ENCODE results near the gene PLXNA2. TPM values are rescaled to one million over a fixed set of nuclear protein-coding genes. Genes with fewer than 3 reads are reported as not detected.

Gene PLXNA2
- total RNA-seq, 4 donors from 2014 or later: 17.2 to 29.7 (median 24.6) TPM

DNA sequence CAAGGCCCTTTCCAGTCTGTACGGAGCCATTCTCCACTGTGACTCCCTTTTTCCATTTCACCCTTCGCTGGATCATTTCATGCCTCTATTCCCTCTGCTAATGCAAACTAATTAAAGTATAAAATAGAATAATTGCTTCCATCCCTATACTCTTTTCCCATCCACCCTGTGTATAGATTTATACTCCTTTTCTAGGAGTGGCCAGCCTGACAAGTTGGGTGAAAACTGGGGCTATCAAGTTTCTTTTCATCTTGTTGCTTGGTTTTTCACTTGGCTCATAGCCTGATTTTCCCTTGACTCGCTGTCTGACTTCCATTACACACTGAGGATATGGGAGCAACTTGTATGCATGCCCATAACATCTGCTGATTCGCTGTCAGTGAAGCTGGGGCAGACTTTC is 107.0 kb downstream of the PLXNA2 start:
- DNase-seq (ENCODE audit: low spot score in 2 of 2): no peak
- no peaks in the 10 kb centered on the region for H3K9me3 ChIP-seq
- no peak overlapping the region for H3K4me3 ChIP-seq
- peaks cover 0 to 13% (median 0%) of the 10 kb centered on the region in 4 donors for H3K4me1 ChIP-seq
- TF ChIP-seq EP300 (IDR thresholded peaks at IDR 0.05) (no peak), POLR2A (IDR thresholded peaks at IDR 0.05) (no peak)
- TF ChIP-seq, protein P1, sequence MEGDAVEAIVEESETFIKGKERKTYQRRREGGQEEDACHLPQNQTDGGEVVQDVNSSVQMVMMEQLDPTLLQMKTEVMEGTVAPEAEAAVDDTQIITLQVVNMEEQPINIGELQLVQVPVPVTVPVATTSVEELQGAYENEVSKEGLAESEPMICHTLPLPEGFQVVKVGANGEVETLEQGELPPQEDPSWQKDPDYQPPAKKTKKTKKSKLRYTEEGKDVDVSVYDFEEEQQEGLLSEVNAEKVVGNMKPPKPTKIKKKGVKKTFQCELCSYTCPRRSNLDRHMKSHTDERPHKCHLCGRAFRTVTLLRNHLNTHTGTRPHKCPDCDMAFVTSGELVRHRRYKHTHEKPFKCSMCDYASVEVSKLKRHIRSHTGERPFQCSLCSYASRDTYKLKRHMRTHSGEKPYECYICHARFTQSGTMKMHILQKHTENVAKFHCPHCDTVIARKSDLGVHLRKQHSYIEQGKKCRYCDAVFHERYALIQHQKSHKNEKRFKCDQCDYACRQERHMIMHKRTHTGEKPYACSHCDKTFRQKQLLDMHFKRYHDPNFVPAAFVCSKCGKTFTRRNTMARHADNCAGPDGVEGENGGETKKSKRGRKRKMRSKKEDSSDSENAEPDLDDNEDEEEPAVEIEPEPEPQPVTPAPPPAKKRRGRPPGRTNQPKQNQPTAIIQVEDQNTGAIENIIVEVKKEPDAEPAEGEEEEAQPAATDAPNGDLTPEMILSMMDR (IDR thresholded peaks at IDR 0.05): no peak
- no peaks in the 10 kb centered on the region for H3K36me3 ChIP-seq
- H3K27ac ChIP-seq: no peak overlapping the region
- no peaks in the 10 kb centered on the region for H3K27me3 ChIP-seq
- 74 to 83% methylated on average over 4 of the region's 4 CpGs for WGBS, 2 donors

- 67 to 78% methylated on average over 5 of the region's 5 CpGs for WGBS, 2 donors
- H3K36me3 ChIP-seq: no peaks in the 10 kb centered on the region
- DNase-seq (ENCODE audit: low spot score in 2 of 2): no peak
- H3K27ac ChIP-seq: no peak overlapping the region
- no peaks in the 10 kb centered on the region for H3K27me3 ChIP-seq
- H3K4me1 ChIP-seq: peaks cover 0 to 19% (median 0%) of the 10 kb centered on the region in 4 donors
- no peak overlapping the region for H3K4me3 ChIP-seq
- TF ChIP-seq EP300 (IDR thresholded peaks at IDR 0.05) (no peak), POLR2A (IDR thresholded peaks at IDR 0.05) (no peak)
- TF ChIP-seq, protein P1 (IDR thresholded peaks at IDR 0.05): no peak
- no peaks in the 10 kb centered on the region for H3K9me3 ChIP-seq
Measured at GRCh38 chr1:208136459-208137182, 107.6 kb downstream of the PLXNA2 start.

GRCh38 chr1:208135354-208135753 is 108.8 kb downstream of the PLXNA2 start:
- H3K36me3 ChIP-seq: no peaks in the 10 kb centered on the region
- TF ChIP-seq, protein P1 (IDR thresholded peaks at IDR 0.05): no peak
- no peak overlapping the region for H3K27ac ChIP-seq
- H3K9me3 ChIP-seq: no peaks in the 10 kb centered on the region
- DNase-seq (ENCODE audit: low spot score in 2 of 2): no peak
- H3K27me3 ChIP-seq: no peaks in the 10 kb centered on the region
- no peak overlapping the region for H3K4me3 ChIP-seq
- WGBS, 2 donors: 85 to 87% methylated on average over 2 of the region's 2 CpGs
- peaks cover 0 to 19% (median 0%) of the 10 kb centered on the region in 4 donors for H3K4me1 ChIP-seq

DNA sequence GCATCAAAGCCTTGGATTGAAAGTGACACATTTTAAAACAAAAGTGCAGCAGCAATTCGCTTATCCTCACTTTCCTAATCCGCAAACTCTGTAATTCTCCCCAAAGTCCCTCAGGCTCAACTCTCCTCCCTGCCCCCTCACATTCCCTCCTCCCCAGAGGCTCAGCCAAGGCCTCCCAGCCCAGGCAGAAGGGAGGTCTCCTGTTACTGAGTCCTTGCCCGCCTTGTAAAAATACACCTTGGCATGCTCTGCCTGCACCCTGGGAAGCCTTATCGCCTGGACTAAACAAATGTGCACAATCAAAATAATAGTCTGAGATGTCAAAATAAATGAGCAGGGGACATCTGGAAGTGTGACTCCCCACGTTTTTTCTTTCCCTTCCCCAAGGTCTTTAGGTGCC is 109.7 kb downstream of the PLXNA2 start:
- DNase-seq (ENCODE audit: low spot score in 2 of 2): no peak
- no peak overlapping the region for H3K27ac ChIP-seq
- H3K4me3 ChIP-seq: no peak overlapping the region
- TF ChIP-seq EP300 (IDR thresholded peaks at IDR 0.05) (no peak), POLR2A (IDR thresholded peaks at IDR 0.05) (no peak)
- TF ChIP-seq, protein P1 (IDR thresholded peaks at IDR 0.05): no peak
- H3K4me1 ChIP-seq: peaks cover 0 to 19% (median 0%) of the 10 kb centered on the region in 4 donors
- no peaks in the 10 kb centered on the region for H3K9me3 ChIP-seq
- WGBS, 2 donors: 76 to 83% methylated on average over 5 of the region's 5 CpGs
- no peaks in the 10 kb centered on the region for H3K27me3 ChIP-seq
- no peaks in the 10 kb centered on the region for H3K36me3 ChIP-seq

GRCh38 chr1:208133355-208133754 is 110.8 kb downstream of the PLXNA2 start:
- Histone ChIP-seq H3K4me1 (peaks cover 0 to 19% (median 0%) of the 10 kb centered on the region in 4 donors), H3K27me3 (no peaks in the 10 kb centered on the region), H3K27ac (no peak overlapping the region), H3K9me3 (no peaks in the 10 kb centered on the region), H3K36me3 (no peaks in the 10 kb centered on the region), H3K4me3 (no peak overlapping the region)
- no peak for DNase-seq (ENCODE audit: low spot score in 2 of 2)
- no peak for TF ChIP-seq POLR2A (IDR thresholded peaks at IDR 0.05)
- TF ChIP-seq, protein P1 (IDR thresholded peaks at IDR 0.05): no peak
- 92 to 94% methylated on average over 2 of the region's 2 CpGs for WGBS, 2 donors
